IMR-90 (cell line): ENCODE measurements around the gene ZNF341. TPM values are rescaled to one million over a fixed set of nuclear protein-coding genes. Genes with fewer than 3 reads are reported as not detected.
A peak's percentile ranks its signal among the peaks of the same experiment; 100 is the strongest.

Experiments
- ATAC-seq: fragments of 200-7000 bp; cut with Tn5 transposase; 2 replicates; pipeline ENCODE4 v1.9.1; 2020; ENCODE audit warnings: low read depth, mild to moderate bottlenecking, moderate library complexity
- BruUV-seq: library from RNA; stranded (reverse); fragments of 400-500 nt; replicated peaks from 2 replicates; lab custom pipeline; 2021; lab: Mats Ljungman, UMichigan
- CTCF ChIA-PET: fragments of 300-600 bp; formaldehyde crosslinking; extraction: SDS; loops from one replicate; lab custom pipeline; 2021; ENCODE audit warnings: antibody characterized with exemption; lab: Yijun Ruan, JAX
- POLR2A ChIA-PET: fragments of 300-600 bp; sonication (Branson Sonifier 250); formaldehyde crosslinking; loops from one replicate; lab custom pipeline; 2022; ENCODE audit warnings: antibody characterized with exemption; ENCODE audit not compliant: unreplicated experiment; lab: Charles Lee
- DNase-seq: peaks from one replicate; pipeline ENCODE4 v3.0.0; 2013
- H2AFZ ChIP-seq: replicated peaks from 2 replicates; pipeline ENCODE3; 2013; ENCODE audit warnings: low read length, mild to moderate bottlenecking; ENCODE audit not compliant: poor library complexity
- H2AK5ac ChIP-seq: 2 replicates; pipeline ENCODE4 v1.6.1; 2013; ENCODE audit warnings: low read depth, low read length, inconsistent platforms
- H2AK9ac ChIP-seq: replicated peaks from 2 replicates; pipeline ENCODE3; 2013; ENCODE audit warnings: mild to moderate bottlenecking, low read depth, low read length, moderate library complexity; ENCODE audit not compliant: poor library complexity
- H2BK120ac ChIP-seq: 2 replicates; pipeline ENCODE4 v1.6.1; 2013; ENCODE audit warnings: low read depth, low read length, inconsistent platforms
- H2BK15ac ChIP-seq: 3 replicates; pipeline ENCODE4 v1.6.1; 2013; ENCODE audit warnings: low read depth, low read length, inconsistent platforms
- H2BK20ac ChIP-seq: 2 replicates; pipeline ENCODE4 v1.6.1; 2013; ENCODE audit warnings: low read depth, mild to moderate bottlenecking, inconsistent platforms, low read length, moderate library complexity
- H2BK5ac ChIP-seq: 2 replicates; pipeline ENCODE4 v1.6.1; 2013; ENCODE audit warnings: mild to moderate bottlenecking, low read depth, low read length, inconsistent platforms; ENCODE audit not compliant: poor library complexity, severe bottlenecking
- H3K14ac ChIP-seq: replicated peaks from 2 replicates; pipeline ENCODE4 v1.6.1; 2013; ENCODE audit warnings: low read depth, low read length, inconsistent platforms
- H3K18ac ChIP-seq: 2 replicates; pipeline ENCODE4 v1.6.1; 2013; ENCODE audit warnings: low read depth, low read length, control low read depth
- H3K23ac ChIP-seq: 2 replicates; pipeline ENCODE4 v1.6.1; 2013; ENCODE audit warnings: low read depth, low read length, inconsistent platforms
- H3K27ac ChIP-seq: 2 replicates; pipeline ENCODE4 v1.5.1; 2013; ENCODE audit warnings: mild to moderate bottlenecking, control low read depth, low read length; ENCODE audit not compliant: insufficient read depth
- H3K27me3 ChIP-seq: 2 replicates; pipeline ENCODE4 v1.6.1; 2013; ENCODE audit warnings: low read length; ENCODE audit not compliant: control insufficient read depth, insufficient read depth
- H3K36me3 ChIP-seq: 2 replicates; pipeline ENCODE4 v1.6.1; 2013; ENCODE audit warnings: low read length, mixed read lengths; ENCODE audit not compliant: control insufficient read depth, insufficient read depth
- H3K4ac ChIP-seq: 2 replicates; pipeline ENCODE4 v1.6.1; 2013; ENCODE audit warnings: low read depth, low read length, inconsistent platforms
- H3K4me1 ChIP-seq: 2 replicates; pipeline ENCODE4 v1.6.1; 2013; ENCODE audit warnings: low read length, mixed read lengths; ENCODE audit not compliant: control insufficient read depth, insufficient read depth
- H3K4me2 ChIP-seq: 2 replicates; pipeline ENCODE4 v1.6.1; 2013; ENCODE audit warnings: low read depth, mild to moderate bottlenecking, control low read depth, low read length, moderate library complexity
- H3K4me3 ChIP-seq: 2 replicates; pipeline ENCODE4 v1.5.1; 2013; ENCODE audit warnings: low read depth, mild to moderate bottlenecking, control low read depth, low read length, moderate library complexity; ENCODE audit not compliant: insufficient read depth
- H3K56ac ChIP-seq: 2 replicates; pipeline ENCODE4 v1.6.1; 2013; ENCODE audit warnings: low read length, inconsistent platforms; ENCODE audit not compliant: insufficient read depth; ENCODE audit errors: extremely low read depth
- H3K79me1 ChIP-seq, 2 experiments: 2 replicates each; pipeline ENCODE4 v1.6.1; 2013; ENCODE audit warnings: low read length in 2 of 2, inconsistent platforms in 1 of 2, low read depth in 1 of 2
- H3K9ac ChIP-seq: 2 replicates; pipeline ENCODE4 v1.6.1; 2013; ENCODE audit warnings: low read depth, low read length, control low read depth
- H3K9me1 ChIP-seq: 2 replicates; pipeline ENCODE4 v1.6.1; 2013; ENCODE audit warnings: low read length, inconsistent platforms; ENCODE audit not compliant: insufficient read depth
- H3K9me3 ChIP-seq: 2 replicates; pipeline ENCODE4 v1.6.1; 2013; ENCODE audit warnings: low read length; ENCODE audit not compliant: control insufficient read depth, insufficient read depth
- H4K20me1 ChIP-seq: 2 replicates; pipeline ENCODE4 v1.6.1; 2013; ENCODE audit warnings: low read length, inconsistent platforms; ENCODE audit not compliant: insufficient read depth
- H4K5ac ChIP-seq: 2 replicates; pipeline ENCODE4 v1.6.1; 2013; ENCODE audit warnings: mild to moderate bottlenecking, low read depth, low read length, control low read depth
- H4K8ac ChIP-seq, 2 experiments: 2 replicates each; pipeline ENCODE4 v1.6.1; 2013; ENCODE audit warnings: low read depth in 2 of 2, low read length in 2 of 2, control low read depth in 1 of 2, inconsistent platforms in 1 of 2
- H4K91ac ChIP-seq: 2 replicates; pipeline ENCODE4 v1.6.1; 2013; ENCODE audit warnings: low read depth, low read length, inconsistent platforms; ENCODE audit not compliant: insufficient read depth
- BHLHE40 ChIP-seq: fragments of 150-350 bp; IDR thresholded peaks from 2 replicates; pipeline ENCODE4 v1.6.1; 2016; ENCODE audit warnings: mild to moderate bottlenecking, low read depth, low read length
- ELK1 ChIP-seq: fragments of 150-350 bp; IDR thresholded peaks from 2 replicates; pipeline ENCODE4 v1.6.1; 2016; ENCODE audit warnings: low read depth, mild to moderate bottlenecking, low read length, moderate library complexity, borderline replicate concordance
- FOS ChIP-seq: fragments of 150-350 bp; IDR thresholded peaks from 2 replicates; pipeline ENCODE4 v1.6.1; 2016; ENCODE audit warnings: low read depth, low read length
- MAFK ChIP-seq: IDR thresholded peaks from 2 replicates; pipeline ENCODE4 v1.6.1; 2012; ENCODE audit warnings: low read depth, low read length, improper control_type of control experiment
- MXI1 ChIP-seq: IDR thresholded peaks from 2 replicates; pipeline ENCODE4 v1.6.1; 2012; ENCODE audit warnings: low read depth, mild to moderate bottlenecking, low read length, moderate library complexity, borderline replicate concordance
- NFE2L2 ChIP-seq: fragments of 150-350 bp; IDR thresholded peaks from 2 replicates; pipeline ENCODE4 v1.6.1; 2016; ENCODE audit warnings: low read depth, mild to moderate bottlenecking, low read length
- POLR2A ChIP-seq: IDR thresholded peaks from 2 replicates; pipeline ENCODE4 v1.6.1; 2012; ENCODE audit warnings: mild to moderate bottlenecking, low read depth, low read length
- RFX5 ChIP-seq: IDR thresholded peaks from 2 replicates; pipeline ENCODE4 v1.8.0; 2012; ENCODE audit warnings: low read depth, mild to moderate bottlenecking, low read length, moderate library complexity
- USF2 ChIP-seq: fragments of 150-350 bp; IDR thresholded peaks from 2 replicates; pipeline ENCODE4 v1.6.1; 2017; ENCODE audit warnings: mild to moderate bottlenecking, antibody characterized with exemption, low read length, low read depth
- WGBS, 2 experiments: methylation state at CpG; one replicate each; pipeline versions ENCODE4 v1.1.5 to v1.1.7; 2013; ENCODE audit warnings: missing lambda C conversion rate in 2 of 2; ENCODE audit not compliant: insufficient read length in 1 of 2; ENCODE audit errors: extremely low coverage in 2 of 2; 5-methylcytosine and 5-hydroxymethylcytosine counted together
- dilution Hi-C: fragments of 300-500 bp; cut with HindIII; formaldehyde crosslinking; loops from one replicate; pipeline ENCODE4 v1.14.3; 2018; ENCODE audit warnings: low sequenced_read_pairs; ENCODE audit not compliant: unreplicated experiment
- in situ Hi-C: fragments of 300-500 bp; cut with MboI; formaldehyde crosslinking; loops from 3 replicates; pipeline ENCODE4 v1.14.3; 2019; ENCODE audit warnings: low sequenced_read_pairs, inconsistent platforms, mixed read lengths
- intact Hi-C: fragments of 100-400 bp; cut with micrococcal nuclease; formaldehyde crosslinking; loops from 2 replicates; pipeline ENCODE4 v1.10.0; 2022
- polyA plus RNA-seq, 3 experiments: library from polyadenylated mRNA; depleted of rRNA; stranded (reverse); fragments of >200 nt; gene quantifications; 2 replicates each; pipeline ENCODE4 v1.2.3, GENCODE V29; 2012; ENCODE audit warnings: low replicate concordance in 1 of 3
- total RNA-seq: library from RNA; depleted of rRNA; stranded (reverse); fragments of >200 nt; gene quantifications from 2 replicates; pipeline ENCODE4 v1.2.3, GENCODE V29; 2012

Gene ZNF341
- total and polyA plus RNA-seq, 2 of the 4 experiments (the other 2 are of a cell fraction): 1.1 to 3.4 TPM

GRCh38 chr20:33788351-33789049, 56.7 kb downstream of the ZNF341 start:
- intact Hi-C loops (no loop called here), in situ Hi-C loops (no loop called here), dilution Hi-C loops (no loop called here)
- POLR2A ChIA-PET: no interaction called here
- H3K27me3 ChIP-seq: no peaks in the 10 kb centered on the region
- peak overlapping the region; percentile 64; the same call in 1 of the 2 replicates for H2AK5ac ChIP-seq
- ATAC-seq (no peak), DNase-seq (no peak)
- H3K9ac ChIP-seq: no peak overlapping the region
- no peak overlapping the region for H2BK5ac ChIP-seq
- no peak overlapping the region for H3K4ac ChIP-seq
- no peak overlapping the region for H3K27ac ChIP-seq
- H3K23ac ChIP-seq: no peak overlapping the region
- TF ChIP-seq NFE2L2: no peak
- TF ChIP-seq ELK1: no peak
- TF ChIP-seq RFX5: no peak
- no peak for TF ChIP-seq POLR2A
- TF ChIP-seq FOS: no peak
- TF ChIP-seq MAFK: no peak
- no peak for TF ChIP-seq USF2
- no peak for TF ChIP-seq BHLHE40
- TF ChIP-seq MXI1: no peak
- H3K4me2 ChIP-seq: no peak overlapping the region
- H3K9me1 ChIP-seq: no peaks in the 10 kb centered on the region
- no peak overlapping the region for H2BK120ac ChIP-seq
- CTCF ChIA-PET: no interaction called here
- no peak overlapping the region for H2AFZ ChIP-seq
- no peaks in the 10 kb centered on the region; a peak in 1 of 4 replicates for H3K79me1 ChIP-seq
- H3K9me3 ChIP-seq: no peaks in the 10 kb centered on the region
- peaks cover 14% of the 10 kb centered on the region; the same call in 1 of the 2 replicates for H4K20me1 ChIP-seq
- no peak overlapping the region for H4K91ac ChIP-seq
- H2AK9ac ChIP-seq: no peak overlapping the region
- H4K8ac ChIP-seq: no peak overlapping the region
- H3K14ac ChIP-seq: no peak overlapping the region
- 95% methylated on average over 4 of the region's 12 CpGs; no CpG with 5 or more reads in 1 of the 2 experiments for WGBS, 2 experiments
- H3K4me1 ChIP-seq: peaks cover 10% of the 10 kb centered on the region
- no peak overlapping the region for H2BK20ac ChIP-seq
- peaks cover 1% of the 10 kb centered on the region; the same call in 1 of the 2 replicates for H3K36me3 ChIP-seq
- BruUV-seq: no TSS peak
- H3K4me3 ChIP-seq: no peak overlapping the region
- no peak overlapping the region; the same call in 1 of the 2 replicates for H4K5ac ChIP-seq
- H3K18ac ChIP-seq: no peak overlapping the region
- no peak overlapping the region for H2BK15ac ChIP-seq
- H3K56ac ChIP-seq: no peak overlapping the region
